GM21619 (cell line): ENCODE data around the gene MINK1.
"Not testable (repeated sequence)": the region's sequence is repeated elsewhere in the genome, so short reads cannot be mapped to it uniquely, and the experiment has no call there.

ENCODE experiments used
- ATAC-seq: cut with Tn5 transposase; IDR thresholded peaks from one replicate; pipeline ENCODE4 v1.9.1; 2021; ENCODE audit not compliant: unreplicated experiment

MINK1 gene

DNA sequence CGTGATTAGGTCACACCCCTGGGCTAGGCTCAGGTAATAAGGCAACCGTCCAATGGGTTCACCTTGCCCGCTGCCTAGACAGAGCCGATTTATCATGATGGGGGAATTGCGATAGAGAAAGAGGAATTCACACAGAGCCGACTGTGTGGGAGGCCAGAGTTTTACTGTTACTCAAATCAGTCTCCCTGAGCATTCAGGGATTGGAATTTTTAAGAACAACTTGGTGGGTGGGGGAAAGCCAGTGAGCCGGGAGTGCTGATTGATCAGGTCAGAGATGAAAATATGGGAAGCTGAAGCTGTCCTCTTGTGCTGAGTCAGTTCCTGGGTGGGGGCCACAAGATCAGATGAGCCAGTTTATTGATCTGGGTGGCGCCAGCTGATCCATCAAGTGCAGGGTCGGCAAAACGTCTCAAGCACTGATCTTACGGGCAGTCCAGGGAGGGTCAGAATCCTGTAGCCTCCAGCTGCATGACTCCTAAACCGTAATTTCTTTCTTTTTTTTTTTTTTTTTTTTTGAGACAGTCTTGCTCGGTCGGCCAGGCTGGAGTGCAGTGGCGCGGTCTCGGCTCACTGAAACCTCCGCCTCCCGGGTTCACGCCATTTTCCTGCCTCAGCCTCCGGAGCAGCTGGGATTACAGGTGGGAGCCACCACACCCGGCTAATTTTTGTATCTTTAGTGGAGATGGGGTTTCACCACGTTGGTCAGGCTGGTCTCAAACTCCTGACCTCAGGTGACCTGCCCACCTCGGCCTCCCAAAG, 93.6 kb downstream of the MINK1 start:
- not testable (repeated sequence) for ATAC-seq

DNA sequence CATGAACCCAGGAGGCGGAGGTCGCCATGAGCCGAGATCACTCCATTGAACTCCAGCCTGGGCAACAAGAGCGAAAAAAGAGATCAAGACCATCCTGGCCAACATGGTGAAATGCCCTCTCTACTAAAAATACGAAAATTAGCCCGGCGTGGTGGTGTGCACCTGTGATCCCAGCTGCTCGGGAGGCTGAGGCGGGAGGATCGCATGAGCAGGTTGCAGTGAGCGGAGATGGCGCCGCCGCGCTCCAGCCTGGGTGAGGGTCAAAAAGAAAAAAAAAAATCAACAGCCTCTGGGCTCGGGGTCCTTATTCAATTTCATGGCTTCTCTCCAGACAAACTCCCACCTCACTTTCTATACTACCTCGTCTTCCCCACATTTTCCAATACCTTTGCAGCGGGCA, 95.7 kb downstream of the MINK1 start:
- no peak for ATAC-seq

- no peak for ATAC-seq
Observed at GRCh38 chr17:4931963-4932362, 98.8 kb downstream of the MINK1 start, which contains the start of gene GP1BA. Gene GP1BA (plus strand): TSS chr17:4932277. CDS start chr17:4932605, 328 bp downstream.

- no peak for ATAC-seq
Observed at GRCh38 chr17:4932756-4933155, 99.6 kb downstream of the MINK1 start.

DNA sequence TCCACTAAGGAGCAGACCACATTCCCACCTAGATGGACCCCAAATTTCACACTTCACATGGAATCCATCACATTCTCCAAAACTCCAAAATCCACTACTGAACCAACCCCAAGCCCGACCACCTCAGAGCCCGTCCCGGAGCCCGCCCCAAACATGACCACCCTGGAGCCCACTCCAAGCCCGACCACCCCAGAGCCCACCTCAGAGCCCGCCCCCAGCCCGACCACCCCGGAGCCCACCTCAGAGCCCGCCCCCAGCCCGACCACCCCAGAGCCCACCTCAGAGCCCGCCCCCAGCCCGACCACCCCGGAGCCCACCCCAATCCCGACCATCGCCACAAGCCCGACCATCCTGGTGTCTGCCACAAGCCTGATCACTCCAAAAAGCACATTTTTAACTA, 100.5 kb downstream of the MINK1 start:
- no peak for ATAC-seq

- no peak for ATAC-seq
Observed at GRCh38 chr17:4934173-4934979, 101.2 kb downstream of the MINK1 start.

GRCh38 chr17:4935650-4936049, 102.5 kb downstream of the MINK1 start:
- ATAC-seq: no peak

DNA sequence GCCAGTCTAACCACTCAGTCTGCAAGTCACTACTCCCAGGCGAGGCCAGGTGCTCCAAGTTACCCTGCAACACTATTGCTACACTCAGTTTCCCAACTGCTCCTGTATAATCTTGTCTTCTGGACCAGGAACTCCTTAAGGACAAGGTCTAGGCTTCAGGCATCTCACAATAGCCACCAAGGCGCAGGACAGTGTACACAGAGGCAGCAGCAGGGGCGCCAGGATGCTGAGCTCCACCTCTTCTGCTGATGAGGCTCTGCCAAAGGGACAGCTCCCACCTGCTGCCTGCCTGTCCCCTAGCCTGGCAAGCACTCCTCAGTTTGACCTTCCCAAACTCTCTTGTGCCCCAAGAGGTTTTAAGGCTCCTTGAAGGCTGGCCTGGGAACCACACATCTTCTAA, 103.3 kb downstream of the MINK1 start:
- ATAC-seq: no peak

- ATAC-seq: no peak
Observed at GRCh38 chr17:4937553-4937952, 104.4 kb downstream of the MINK1 start.

- no peak for ATAC-seq
Observed at GRCh38 chr17:4938069-4938491, 104.9 kb downstream of the MINK1 start.

- ATAC-seq: no peak
Observed at GRCh38 chr17:4938688-4939545, 105.8 kb downstream of the MINK1 start.

DNA sequence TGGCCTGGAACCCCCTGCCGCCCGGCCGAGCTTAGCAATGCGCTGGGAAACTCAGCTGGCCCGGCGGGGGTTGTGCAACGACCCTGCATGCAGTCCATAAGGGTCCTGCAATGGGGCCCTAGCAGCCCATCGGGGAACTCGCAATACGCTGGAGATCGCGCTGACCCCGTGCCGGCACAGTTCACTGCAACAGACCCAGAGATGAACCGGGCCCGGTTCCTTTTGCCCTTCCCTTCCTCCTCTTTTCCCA, 106.3 kb downstream of the MINK1 start:
- peak; percentile 11 for ATAC-seq

DNA sequence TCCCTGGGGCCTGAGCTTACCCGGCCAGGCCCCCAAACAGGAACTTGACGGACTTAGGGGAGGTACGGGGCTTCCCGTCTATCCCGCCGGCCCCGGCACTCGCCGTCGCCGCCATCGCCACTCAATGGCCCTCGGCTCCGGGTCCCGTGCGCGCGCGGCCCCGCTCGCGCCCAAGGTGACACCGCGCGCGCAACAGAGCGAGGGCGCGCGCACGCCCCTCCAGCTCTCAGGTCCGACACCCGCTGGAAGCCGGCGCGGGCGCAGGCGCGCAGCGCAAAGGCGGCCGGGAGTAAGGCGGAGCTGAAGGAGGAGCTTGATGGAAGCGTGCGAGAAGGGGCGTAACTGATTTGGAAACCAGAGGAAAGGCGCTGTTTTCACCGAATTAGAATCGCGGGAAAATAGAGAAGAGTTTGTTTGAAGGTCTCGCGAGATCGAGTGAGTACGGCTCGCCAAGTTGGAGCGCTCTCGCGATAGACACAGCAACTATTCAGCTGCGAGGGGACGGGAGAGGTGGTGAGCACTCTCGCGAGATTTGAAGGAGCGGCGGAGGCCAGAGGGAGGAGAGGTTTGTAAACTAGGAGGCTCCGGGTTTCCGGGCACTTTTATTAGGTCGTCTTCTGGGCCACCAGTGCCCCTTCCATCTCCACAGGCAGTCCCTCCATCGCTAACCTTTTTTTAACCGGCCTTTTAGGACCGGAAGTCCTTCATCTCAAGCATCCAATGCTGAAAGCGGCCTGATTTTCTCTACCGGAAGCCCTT, 106.8 kb downstream of the MINK1 start, which contains the start of the genes RNF167 and SLC25A11:
TSS of gene RNF167 (plus strand) at position 473 of the 759 bp plus-strand sequence. CDS start 642 bp downstream, outside the sequence.
TSS of gene SLC25A11 (minus strand) at position 251 of the 759 bp plus-strand sequence. CDS start at position 115, 136 bp downstream.
- peak; percentile 57 for ATAC-seq

DNA sequence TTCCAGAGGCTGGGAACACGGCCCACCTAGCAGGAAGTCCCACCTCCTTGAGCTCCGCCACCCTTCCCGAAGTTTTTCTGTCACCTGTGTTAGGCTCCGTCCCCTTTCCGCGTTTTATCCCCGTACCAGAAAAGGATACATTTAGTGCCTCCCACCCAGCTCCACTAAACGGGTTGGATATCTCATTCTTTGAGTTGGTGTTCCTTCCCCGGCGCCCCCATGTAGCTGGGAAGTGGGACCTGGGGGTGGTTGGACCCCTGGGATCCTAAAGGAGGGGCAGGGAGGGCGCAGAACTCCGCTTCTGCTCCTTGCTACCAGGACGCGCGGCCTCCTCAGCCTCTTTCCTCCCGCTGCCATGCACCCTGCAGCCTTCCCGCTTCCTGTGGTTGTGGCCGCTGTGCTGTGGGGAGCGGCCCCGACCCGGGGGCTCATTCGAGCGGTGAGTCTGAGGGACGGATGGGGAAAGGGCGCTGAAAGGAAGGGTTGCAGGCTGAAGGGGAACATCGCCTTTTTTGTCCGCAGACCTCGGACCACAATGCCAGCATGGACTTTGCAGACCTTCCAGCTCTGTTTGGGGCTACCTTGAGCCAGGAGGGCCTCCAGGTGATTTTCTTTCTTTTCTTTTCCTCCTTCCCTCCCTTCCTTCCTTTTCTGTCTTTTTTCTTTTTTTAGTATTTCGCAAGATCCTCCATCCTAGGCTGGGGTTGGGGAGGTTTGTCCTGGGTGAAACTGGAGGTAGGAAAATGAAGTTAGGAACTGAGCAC, 107.6 kb downstream of the MINK1 start:
- ATAC-seq: no peak

GRCh38 chr17:4941319-4941610, 108.1 kb downstream of the MINK1 start:
- no peak for ATAC-seq

- ATAC-seq: no peak
Observed at GRCh38 chr17:4942760-4943508, 109.8 kb downstream of the MINK1 start.

GRCh38 chr17:4944163-4944553, 111.0 kb downstream of the MINK1 start:
- no peak for ATAC-seq

- ATAC-seq: no peak
Observed at GRCh38 chr17:4944554-4945175, 111.5 kb downstream of the MINK1 start.
